ENCODE data around the gene OOEP.

DNA sequence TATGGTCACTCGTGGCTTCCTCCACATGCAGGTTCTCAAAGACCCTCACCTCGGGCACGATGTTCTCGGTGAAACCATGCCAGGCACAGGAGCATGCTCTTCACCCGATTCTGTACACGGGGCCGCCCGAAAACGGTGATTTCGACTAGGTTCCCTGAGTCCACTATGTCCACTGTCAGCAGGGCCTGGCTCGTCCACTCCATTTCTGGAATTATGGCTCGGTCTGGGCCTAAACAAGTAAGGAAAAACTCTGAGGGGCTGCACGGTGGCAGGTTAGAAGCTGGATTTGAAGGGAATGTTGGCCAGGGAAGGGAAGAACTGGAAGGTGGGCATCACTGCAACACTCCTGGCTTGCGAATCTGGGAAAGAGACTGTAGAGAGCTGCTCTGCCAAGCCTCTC, 540 bp downstream of the OOEP start:
- TF ChIP-seq, protein P1, sequence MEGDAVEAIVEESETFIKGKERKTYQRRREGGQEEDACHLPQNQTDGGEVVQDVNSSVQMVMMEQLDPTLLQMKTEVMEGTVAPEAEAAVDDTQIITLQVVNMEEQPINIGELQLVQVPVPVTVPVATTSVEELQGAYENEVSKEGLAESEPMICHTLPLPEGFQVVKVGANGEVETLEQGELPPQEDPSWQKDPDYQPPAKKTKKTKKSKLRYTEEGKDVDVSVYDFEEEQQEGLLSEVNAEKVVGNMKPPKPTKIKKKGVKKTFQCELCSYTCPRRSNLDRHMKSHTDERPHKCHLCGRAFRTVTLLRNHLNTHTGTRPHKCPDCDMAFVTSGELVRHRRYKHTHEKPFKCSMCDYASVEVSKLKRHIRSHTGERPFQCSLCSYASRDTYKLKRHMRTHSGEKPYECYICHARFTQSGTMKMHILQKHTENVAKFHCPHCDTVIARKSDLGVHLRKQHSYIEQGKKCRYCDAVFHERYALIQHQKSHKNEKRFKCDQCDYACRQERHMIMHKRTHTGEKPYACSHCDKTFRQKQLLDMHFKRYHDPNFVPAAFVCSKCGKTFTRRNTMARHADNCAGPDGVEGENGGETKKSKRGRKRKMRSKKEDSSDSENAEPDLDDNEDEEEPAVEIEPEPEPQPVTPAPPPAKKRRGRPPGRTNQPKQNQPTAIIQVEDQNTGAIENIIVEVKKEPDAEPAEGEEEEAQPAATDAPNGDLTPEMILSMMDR (IDR thresholded peaks at IDR 0.05): no peak
- TF ChIP-seq POLR2A (IDR thresholded peaks at IDR 0.05): no peak
- TF ChIP-seq EP300 (IDR thresholded peaks at IDR 0.05): no peak

Measured in stomach (tissue), 4 donors.